A549 (cell line): Measurements from ENCODE around the gene KREMEN1. TPM values are rescaled to one million over a fixed set of nuclear protein-coding genes. Genes with fewer than 3 reads are reported as not detected.

ENCODE experiments used
- ATAC-seq, 2 experiments: fragments of 200-7000 bp in 1 of 2; fragments of >200 bp in 1 of 2; cut with Nextera tagmentation in 1 of 2; cut with Tn5 transposase in 1 of 2; 3 replicates each; pipeline versions ENCODE4 v1.8.0 to v1.9.1; 2018 to 2020; ENCODE audit warnings: mild to moderate bottlenecking in 1 of 2, moderate library complexity in 1 of 2
- CTCF ChIA-PET: fragments of 300-600 bp; sonication (Branson Sonifier 250); formaldehyde crosslinking; extraction: SDS; loops from one replicate; lab custom pipeline; 2021; ENCODE audit warnings: antibody characterized with exemption, inconsistent platforms; lab: Yijun Ruan, JAX
- POLR2A ChIA-PET: fragments of 350-600 bp; formaldehyde crosslinking; extraction: SDS; loops from one replicate; lab custom pipeline; 2021; ENCODE audit warnings: antibody characterized with exemption, inconsistent platforms; lab: Yijun Ruan, JAX
- DNase-seq, 2 experiments: peaks; one replicate each; pipeline versions ENCODE4 v3.0.0 to v3.0.0-alpha.2; 2011 to 2016; ENCODE audit warnings: low read depth in 1 of 2, low spot score in 1 of 2
- FAIRE-seq: peaks from 2 replicates; lab custom pipeline; 2011; peaks lifted over from hg19 to GRCh38; lab: Jason Lieb, UNC
- H3K27ac ChIP-seq, 2 experiments: fragments of >200 bp; sonication (Bioruptor Twin); formaldehyde crosslinking; 3 replicates each; pipeline ENCODE4 v1.5.1; 2016 to 2017
- H3K4me1 ChIP-seq: fragments of >200 bp; sonication (Bioruptor Twin); formaldehyde crosslinking; 3 replicates; pipeline ENCODE4 v1.6.1; 2016
- H3K4me2 ChIP-seq: fragments of >200 bp; sonication (Bioruptor Twin); formaldehyde crosslinking; 3 replicates; pipeline ENCODE4 v1.6.1; 2016
- H3K4me3 ChIP-seq: fragments of >200 bp; sonication (Bioruptor Twin); formaldehyde crosslinking; 3 replicates; pipeline ENCODE4 v1.5.1; 2016
- H3K9me3 ChIP-seq: fragments of >200 bp; sonication (Bioruptor Twin); formaldehyde crosslinking; 3 replicates; pipeline ENCODE4 v1.6.1; 2016
- BCL3 ChIP-seq: fragments of >200 bp; sonication (Bioruptor Twin); formaldehyde crosslinking; IDR thresholded peaks from 3 replicates; pipeline ENCODE4 v1.6.1; 2016
- CBX2 ChIP-seq: fragments of 200-600 bp; sonication (generic); IDR thresholded peaks from 2 replicates; pipeline ENCODE4 v1.6.1; 2016; ENCODE audit warnings: low read depth, mild to moderate bottlenecking, borderline replicate concordance
- CBX8 ChIP-seq: fragments of 200-600 bp; sonication (generic); IDR thresholded peaks from 2 replicates; pipeline ENCODE4 v1.6.1; 2016
- CHD2 ChIP-seq: fragments of 150-350 bp; IDR thresholded peaks from 2 replicates; pipeline ENCODE4 v1.6.1; 2014; ENCODE audit warnings: low read length; ENCODE audit not compliant: partially characterized antibody
- CHD4 ChIP-seq: fragments of 200-600 bp; sonication (generic); IDR thresholded peaks from 2 replicates; pipeline ENCODE4 v1.6.1; 2016; ENCODE audit warnings: antibody characterized with exemption, mild to moderate bottlenecking, borderline replicate concordance
- ESRRA ChIP-seq: fragments of 150-350 bp; IDR thresholded peaks from 2 replicates; pipeline ENCODE4 v1.6.1; 2014; ENCODE audit warnings: mild to moderate bottlenecking, low read length, borderline replicate concordance
- FOSB ChIP-seq: fragments of 250-450 bp; sonication (Bioruptor Pico); IDR thresholded peaks from 2 replicates; pipeline ENCODE4 v1.5.0; 2020; ENCODE audit warnings: mild to moderate bottlenecking, moderate library complexity
- FOSL2 ChIP-seq, 2 experiments: fragments of 450-650 bp in 1 of 2; fragments of >200 bp in 1 of 2; sonication (Bioruptor Twin) in 1 of 2; formaldehyde crosslinking; IDR thresholded peaks; 2 replicates each; pipeline versions ENCODE4 v1.5.0 to v1.6.1; 2016 to 2020; ENCODE audit warnings: mild to moderate bottlenecking in 1 of 2, moderate library complexity in 1 of 2
- HDAC2 ChIP-seq: fragments of 200-600 bp; sonication (generic); IDR thresholded peaks from 2 replicates; pipeline ENCODE4 v1.6.1; 2016
- HES2 ChIP-seq: fragments of >200 bp; sonication (Bioruptor Twin); formaldehyde crosslinking; IDR thresholded peaks from 2 replicates; pipeline ENCODE4 v1.6.1; 2016
- HOXB5 ChIP-seq: fragments of 250-450 bp; sonication (Bioruptor Pico); IDR thresholded peaks from 2 replicates; pipeline ENCODE4 v1.5.0; 2020; ENCODE audit warnings: mild to moderate bottlenecking, moderate library complexity
- JUN ChIP-seq, 2 experiments: fragments of >200 bp; sonication (Bioruptor Twin); formaldehyde crosslinking; IDR thresholded peaks; 2 replicates in 1 of 2; 3 replicates in 1 of 2; pipeline ENCODE4 v1.6.1; 2016 to 2017
- JUNB ChIP-seq: fragments of >200 bp; sonication (Bioruptor Twin); formaldehyde crosslinking; IDR thresholded peaks from 2 replicates; pipeline ENCODE4 v1.6.1; 2016
- MAFK ChIP-seq: fragments of 450-650 bp; IDR thresholded peaks from 2 replicates; pipeline ENCODE4 v1.6.1; 2014; ENCODE audit not compliant: partially characterized antibody
- MAZ ChIP-seq: fragments of 150-350 bp; IDR thresholded peaks from 2 replicates; pipeline ENCODE4 v1.6.1; 2014; ENCODE audit warnings: antibody characterized with exemption, low read depth, low read length, borderline replicate concordance
- MYC ChIP-seq: IDR thresholded peaks from 2 replicates; pipeline ENCODE4 v1.6.1; 2012; ENCODE audit warnings: mild to moderate bottlenecking, inconsistent platforms, low read length, improper control_type of control experiment, borderline replicate concordance
- NPAS2 ChIP-seq: fragments of 250-450 bp; sonication (Bioruptor Pico); IDR thresholded peaks from 2 replicates; pipeline ENCODE4 v1.8.0; 2022; ENCODE audit warnings: mild to moderate bottlenecking, moderate library complexity, borderline replicate concordance
- NR3C1 ChIP-seq: fragments of >200 bp; sonication (Bioruptor Twin); formaldehyde crosslinking; IDR thresholded peaks from 3 replicates; pipeline ENCODE4 v1.6.1; 2017
- PHF8 ChIP-seq: fragments of 200-600 bp; sonication (generic); IDR thresholded peaks from 2 replicates; pipeline ENCODE4 v1.6.1; 2016; ENCODE audit warnings: low read depth, mild to moderate bottlenecking, antibody characterized with exemption, moderate library complexity, borderline replicate concordance
- POLR2AphosphoS2 ChIP-seq: conservative IDR thresholded peaks from 2 replicates; pipeline ENCODE4 v1.6.1; 2012; ENCODE audit warnings: low read length, improper control_type of control experiment, inconsistent platforms
- RARB ChIP-seq: fragments of 250-450 bp; sonication (Bioruptor Pico); IDR thresholded peaks from 2 replicates; pipeline ENCODE4 v1.8.0; 2021; ENCODE audit warnings: mild to moderate bottlenecking, moderate library complexity
- RCOR1 ChIP-seq: fragments of 150-350 bp; IDR thresholded peaks from 2 replicates; pipeline ENCODE4 v1.6.1; 2014; ENCODE audit warnings: antibody characterized with exemption, low read length, low read depth
- RFX5 ChIP-seq: fragments of 450-650 bp; IDR thresholded peaks from 2 replicates; pipeline ENCODE4 v1.7.1; 2014; ENCODE audit warnings: antibody characterized with exemption, mild to moderate bottlenecking, moderate library complexity
- SMC3 ChIP-seq: fragments of >200 bp; sonication (Bioruptor Twin); formaldehyde crosslinking; IDR thresholded peaks from 3 replicates; pipeline ENCODE4 v1.6.1; 2018; ENCODE audit warnings: inconsistent platforms
- SREBF2 ChIP-seq: fragments of 450-650 bp; IDR thresholded peaks from 2 replicates; pipeline ENCODE4 v1.6.1; 2014; ENCODE audit warnings: mild to moderate bottlenecking, moderate library complexity
- TFCP2L1 ChIP-seq: fragments of 250-450 bp; sonication (Bioruptor Pico); IDR thresholded peaks from 2 replicates; pipeline ENCODE4 v1.5.0; 2021; ENCODE audit warnings: mild to moderate bottlenecking
- ZFP36 ChIP-seq: fragments of 450-650 bp; IDR thresholded peaks from 2 replicates; pipeline ENCODE4 v1.6.1; 2014; ENCODE audit warnings: borderline replicate concordance; ENCODE audit not compliant: partially characterized antibody
- ZSCAN20 ChIP-seq: fragments of 250-450 bp; sonication (Bioruptor Pico); IDR thresholded peaks from 2 replicates; pipeline ENCODE4 v1.8.0; 2022; ENCODE audit warnings: mild to moderate bottlenecking, moderate library complexity
- WGBS: methylation state at CpG from one replicate; pipeline ENCODE4 v1.1.6; 2017; ENCODE audit errors: missing lambda C conversion rate; 5-methylcytosine and 5-hydroxymethylcytosine counted together
- polyA plus RNA-seq, 4 experiments: library from polyadenylated mRNA; depleted of rRNA in 3 of 4; stranded (reverse); fragments of >200 nt; fragmentation: RNase III in 1 of 4; extraction: RNeasy Plus Mini Kit Qiagen cat#74134 plus additional on column Dnase treatment in 1 of 4; gene quantifications; 2 replicates in 3 of 4; 3 replicates in 1 of 4; pipeline ENCODE4 v1.2.3, GENCODE V29; 2011 to 2017
- TF ChIP-seq, protein P1 (sequence below): IDR thresholded peaks from 2 replicates; pipeline ENCODE4 v1.6.1; 2012; ENCODE audit warnings: low read depth, borderline replicate concordance
- TF ChIP-seq, protein P2 (sequence below): fragments of 250-450 bp; sonication (Bioruptor Pico); IDR thresholded peaks from 2 replicates; pipeline ENCODE4 v1.5.0; 2020; ENCODE audit warnings: low read depth, mild to moderate bottlenecking, moderate library complexity

The KREMEN1 gene
- polyA plus RNA-seq, 2 of the 4 experiments (the other 2 are of a cell fraction), result 1.7 to 2.5 TPM

- ChIA-PET POLR2A (no interaction called here), CTCF (no interaction called here)
- ATAC-seq, result no peak
- Histone ChIP-seq H3K4me3 (no peak overlapping the region), H3K27ac (no peak overlapping the region), H3K4me1 (no peaks in the 10 kb centered on the region), H3K4me2 (no peak overlapping the region), H3K9me3 (no peaks in the 10 kb centered on the region)
- DNase-seq, result no peak
- 95% methylated on average over 13 of the region's 24 CpGs for WGBS
- no peak for FAIRE-seq
- TF ChIP-seq HDAC2 (no peak), MYC (no peak), FOSL2 (IDR thresholded peaks at IDR 0.05) (no peak), FOSL2 (CRISPR knock-in tag; IDR thresholded peaks at IDR 0.05) (no peak), TFCP2L1 (no peak), RFX5 (no peak), SREBF2 (no peak), CHD2 (no peak), JUNB (no peak), SMC3 (no peak), ZFP36 (no peak), MAFK (no peak), RARB (CRISPR knock-in tag) (no peak), ESRRA (no peak)
- TF ChIP-seq, protein P1, sequence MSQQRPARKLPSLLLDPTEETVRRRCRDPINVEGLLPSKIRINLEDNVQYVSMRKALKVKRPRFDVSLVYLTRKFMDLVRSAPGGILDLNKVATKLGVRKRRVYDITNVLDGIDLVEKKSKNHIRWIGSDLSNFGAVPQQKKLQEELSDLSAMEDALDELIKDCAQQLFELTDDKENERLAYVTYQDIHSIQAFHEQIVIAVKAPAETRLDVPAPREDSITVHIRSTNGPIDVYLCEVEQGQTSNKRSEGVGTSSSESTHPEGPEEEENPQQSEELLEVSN, result no peak
These were observed 22.4 kb upstream of the KREMEN1 start for GRCh38 chr22:29050457-29050856.

DNA sequence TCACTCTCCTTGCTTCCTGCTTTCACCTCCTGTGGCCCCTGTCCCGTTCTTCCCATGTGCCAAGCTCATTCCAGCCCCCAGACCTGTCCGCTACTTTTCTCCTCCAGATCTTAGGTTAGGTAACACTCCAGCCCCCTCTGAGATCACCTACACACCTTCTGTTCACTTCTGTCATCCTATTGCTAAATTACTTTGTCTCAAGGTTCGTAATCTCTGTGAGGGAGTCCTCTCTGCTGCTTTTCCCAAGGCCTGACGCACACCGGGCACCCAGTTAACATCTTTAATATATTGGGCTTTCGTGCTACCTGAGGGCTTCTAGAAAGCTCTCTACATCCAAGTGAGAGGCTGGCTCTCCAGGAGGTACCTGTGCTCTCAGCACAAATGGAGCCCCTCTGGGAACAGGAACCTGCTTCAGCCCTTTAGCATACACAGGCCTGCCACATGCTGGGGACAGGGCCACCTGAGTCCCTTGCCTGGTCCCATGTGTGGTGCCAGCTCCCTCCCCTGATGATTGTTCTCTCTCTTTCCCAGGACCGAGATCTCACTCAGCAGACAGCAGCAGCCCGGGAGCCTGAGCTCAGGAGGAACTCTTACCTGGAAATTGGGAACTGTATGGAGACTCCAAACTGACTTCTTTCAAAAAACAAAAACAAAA, 19.7 kb upstream of the KREMEN1 start:
- WGBS, result 93% methylated on average over 8 of the region's 8 CpGs
- H3K4me3 ChIP-seq, result no peak overlapping the region
- FAIRE-seq (no peak), DNase-seq (no peak), ATAC-seq (no peak)
- no peaks in the 10 kb centered on the region for H3K9me3 ChIP-seq
- TF ChIP-seq POLR2AphosphoS2 (no peak), HES2 (no peak), RCOR1 (no peak), HOXB5 (CRISPR knock-in tag) (no peak), MAZ (no peak), NPAS2 (no peak), JUN (IDR thresholded peaks at IDR 0.05) (no peak), CBX8 (no peak), CHD4 (no peak), JUNB (no peak), FOSB (CRISPR knock-in tag) (no peak), ZFP36 (no peak), NR3C1 (no peak), CBX2 (no peak), PHF8 (no peak), ZSCAN20 (CRISPR knock-in tag) (no peak), BCL3 (no peak), ESRRA (no peak)
- TF ChIP-seq, protein P1, result no peak
- TF ChIP-seq, protein P2, sequence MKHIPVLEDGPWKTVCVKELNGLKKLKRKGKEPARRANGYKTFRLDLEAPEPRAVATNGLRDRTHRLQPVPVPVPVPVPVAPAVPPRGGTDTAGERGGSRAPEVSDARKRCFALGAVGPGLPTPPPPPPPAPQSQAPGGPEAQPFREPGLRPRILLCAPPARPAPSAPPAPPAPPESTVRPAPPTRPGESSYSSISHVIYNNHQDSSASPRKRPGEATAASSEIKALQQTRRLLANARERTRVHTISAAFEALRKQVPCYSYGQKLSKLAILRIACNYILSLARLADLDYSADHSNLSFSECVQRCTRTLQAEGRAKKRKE, result no peak
- CTCF ChIA-PET, result interaction anchor here (0.8 to 2.1 kb wide), 4 partner anchors 10 to 197 kb away, joined by 3 to 8 read pairs (median 4); no protein-coding TSS in a partner anchor
- H3K27ac ChIP-seq, result no peak overlapping the region
- no peaks in the 10 kb centered on the region for H3K4me1 ChIP-seq
- POLR2A ChIA-PET, result no interaction called here
- H3K4me2 ChIP-seq, result no peak overlapping the region
